ENCODE data around the gene EFHD1.

The EFHD1 gene

DNA sequence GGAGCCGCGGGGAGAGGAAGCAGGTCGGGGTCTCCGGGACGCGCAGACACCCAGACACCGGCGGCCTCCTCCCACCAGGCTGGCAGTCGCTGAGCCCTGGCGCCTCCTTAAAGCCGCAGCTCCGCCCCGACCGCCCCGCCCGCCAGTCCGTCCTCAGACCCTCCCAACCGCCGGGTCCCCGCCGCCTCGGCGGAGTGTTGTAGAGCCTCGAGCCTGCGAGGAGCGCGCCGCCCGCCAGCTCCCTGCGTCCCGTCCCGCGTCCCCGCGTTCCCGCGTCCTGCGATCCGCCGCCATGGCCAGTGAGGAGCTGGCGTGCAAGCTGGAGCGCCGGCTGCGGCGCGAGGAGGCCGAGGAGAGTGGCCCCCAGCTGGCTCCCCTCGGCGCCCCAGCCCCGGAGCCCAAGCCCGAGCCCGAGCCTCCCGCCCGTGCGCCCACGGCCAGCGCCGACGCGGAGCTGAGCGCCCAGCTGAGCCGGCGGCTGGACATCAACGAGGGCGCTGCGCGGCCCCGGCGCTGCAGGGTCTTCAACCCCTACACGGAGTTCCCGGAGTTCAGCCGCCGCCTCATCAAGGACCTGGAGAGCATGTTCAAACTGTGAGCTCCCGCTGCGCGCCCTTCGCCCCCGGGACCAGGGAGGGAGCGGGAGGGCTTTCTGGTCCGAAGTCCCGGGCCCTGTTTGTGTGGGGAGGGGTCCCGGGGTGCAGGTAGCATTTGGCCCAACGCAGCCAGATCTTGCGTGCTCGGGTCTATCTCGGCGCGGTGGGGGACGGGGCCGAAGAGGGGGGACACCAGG lies at the start of gene EFHD1:
EFHD1 (plus strand) TSS at position 192 of the 793 bp plus-strand sequence; CDS start at position 293, 101 bp downstream.
- peak; percentile 89 for DNase-seq

DNA sequence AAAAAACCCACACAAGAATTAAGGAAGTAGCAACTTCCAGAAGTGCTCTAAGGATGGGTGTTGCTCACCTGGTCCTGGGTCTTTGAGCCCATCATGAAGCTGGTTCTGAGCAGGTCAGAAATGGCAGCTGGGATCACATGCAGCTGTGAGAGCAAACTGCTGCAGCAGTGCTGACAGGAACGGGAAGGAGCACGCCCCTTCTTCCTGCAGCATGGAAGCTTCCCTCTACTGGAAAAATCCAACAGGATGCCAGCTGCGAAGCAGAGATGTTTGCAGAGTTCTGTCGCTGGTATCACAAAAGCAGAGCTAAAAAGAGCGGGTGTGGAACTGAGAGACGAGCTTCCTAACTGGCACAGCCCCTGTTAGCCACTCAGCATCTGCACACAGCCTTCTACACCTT lies 49.2 kb upstream of the EFHD1 start:
- no peak for DNase-seq

DNA sequence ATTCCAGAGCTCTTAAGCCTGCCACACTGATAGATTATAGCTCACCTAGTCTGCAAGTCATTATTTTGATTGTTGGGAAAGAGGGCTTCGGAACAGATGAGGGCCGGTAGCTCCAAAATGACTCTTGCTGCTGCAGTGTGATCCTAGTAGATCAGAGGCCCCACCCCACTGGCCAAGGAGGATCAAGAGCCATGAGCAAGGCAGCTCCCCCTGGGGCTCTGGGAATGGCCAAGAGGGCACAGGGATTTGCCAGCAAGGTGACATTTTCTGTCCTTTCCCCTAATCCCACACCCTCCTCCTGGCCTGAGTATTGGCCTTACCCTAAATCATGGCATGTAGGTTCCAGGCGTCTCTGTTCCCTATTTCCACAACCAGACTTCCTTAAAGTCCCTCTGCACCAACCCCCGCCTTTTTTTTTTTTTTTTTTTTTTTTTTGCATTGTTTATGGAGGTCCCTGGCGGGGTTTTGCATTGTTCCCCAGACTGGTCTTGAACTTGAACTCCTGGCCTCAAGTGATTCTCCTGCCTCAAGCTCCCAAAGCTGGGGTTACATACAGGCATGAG lies 46.4 kb upstream of the EFHD1 start:
- DNase-seq: no peak

- DNase-seq: no peak
Measured at GRCh38 chr2:232587512-232587911, 45.9 kb upstream of the EFHD1 start.

DNA sequence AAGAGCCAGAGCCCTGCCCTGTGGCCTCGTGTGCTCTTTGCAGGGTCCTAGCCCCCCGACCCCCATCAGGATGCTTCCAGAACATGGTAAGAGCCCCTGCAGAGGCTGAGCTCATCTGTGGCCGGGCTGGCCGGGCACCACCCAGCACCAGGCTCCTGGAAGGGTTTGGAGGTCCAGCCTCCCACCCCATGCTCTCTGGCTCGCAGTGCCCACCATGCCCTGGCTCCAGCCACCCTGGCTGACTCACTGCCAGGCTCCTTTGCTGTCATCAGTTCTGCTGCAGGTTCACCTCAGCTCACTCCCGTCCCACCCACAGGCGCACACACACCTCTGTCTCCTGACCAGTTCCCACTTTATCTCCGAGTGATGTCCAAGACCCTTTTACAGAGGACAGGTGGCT lies 45.4 kb upstream of the EFHD1 start:
- DNase-seq: no peak

- peak; percentile 60 for DNase-seq
Measured at GRCh38 chr2:232588680-232589585, 44.5 kb upstream of the EFHD1 start.

GRCh38 chr2:232592772-232593395 lies 40.5 kb upstream of the EFHD1 start:
- DNase-seq: no peak

DNA sequence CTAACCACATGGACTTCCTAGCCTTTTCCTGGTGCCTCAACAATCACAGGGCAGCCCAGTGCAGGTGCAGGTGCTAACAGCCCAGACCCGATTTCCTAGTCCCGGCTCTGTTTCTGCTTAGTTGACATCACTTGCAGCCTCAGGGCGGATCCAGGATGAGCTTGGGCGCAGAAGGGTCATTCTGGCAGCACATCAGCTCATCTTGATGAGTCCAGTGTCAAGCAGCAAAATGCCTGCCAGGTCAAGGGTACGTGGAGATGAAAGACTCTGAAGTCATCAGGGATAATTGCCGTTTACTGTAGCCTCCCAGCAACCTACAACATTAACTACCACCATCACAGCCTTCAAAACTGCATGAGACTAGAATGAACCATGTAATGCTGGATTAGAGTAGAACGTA lies 39.4 kb upstream of the EFHD1 start:
- no peak for DNase-seq

DNA sequence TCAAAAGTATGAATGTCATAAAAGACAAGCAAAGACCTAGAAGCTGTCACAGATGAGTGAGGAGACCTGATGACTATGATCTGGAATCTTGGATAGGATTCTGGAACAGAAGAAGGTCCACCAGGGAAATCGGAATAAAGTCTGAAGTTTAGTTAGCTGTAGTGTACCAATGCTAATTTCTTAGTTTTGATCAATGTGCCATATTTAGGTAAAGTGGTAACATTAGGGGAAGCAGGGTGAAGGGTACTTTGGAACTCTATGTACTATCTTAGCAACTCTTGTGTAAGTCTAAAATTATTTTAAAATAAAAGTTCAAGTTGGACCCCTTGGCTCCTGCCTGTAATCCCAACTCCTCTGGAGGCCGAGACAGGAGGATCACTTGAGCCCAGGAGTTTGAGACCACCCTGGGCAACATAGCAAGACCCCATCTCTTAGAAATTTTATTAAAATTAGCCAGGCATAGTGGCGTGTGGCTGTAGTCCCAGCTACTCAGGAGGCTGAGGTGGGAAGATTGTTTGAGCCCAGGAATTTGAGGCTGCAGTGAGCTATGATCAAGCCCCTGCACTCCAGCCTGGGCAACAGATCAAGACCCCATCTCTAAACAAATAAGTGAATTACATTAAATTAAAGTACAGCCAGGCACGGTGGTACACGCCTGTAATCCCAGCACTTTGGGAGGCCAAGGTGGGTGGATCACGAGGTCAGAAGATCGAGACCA lies 35.9 kb upstream of the EFHD1 start:
- no peak for DNase-seq

DNA sequence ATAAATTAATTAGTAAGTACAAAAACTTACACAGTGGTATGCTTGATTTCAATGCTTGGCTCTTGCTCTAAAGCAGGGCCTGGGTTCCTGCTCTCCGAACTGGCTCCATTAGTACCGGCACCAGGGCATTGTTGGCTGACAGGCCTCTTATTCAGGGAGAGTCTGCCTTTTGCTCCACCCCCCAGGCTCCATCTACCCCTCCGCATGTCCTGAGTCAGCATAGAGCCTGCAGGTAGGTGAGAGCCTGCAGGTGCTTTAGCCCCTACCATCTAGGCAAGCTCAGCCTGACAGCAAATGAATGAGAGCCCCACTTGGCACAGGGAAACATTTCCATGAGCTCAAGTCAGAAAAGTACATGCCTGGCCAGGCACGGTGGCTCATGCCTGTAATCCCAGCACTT lies 35.1 kb upstream of the EFHD1 start:
- DNase-seq: no peak

DNA sequence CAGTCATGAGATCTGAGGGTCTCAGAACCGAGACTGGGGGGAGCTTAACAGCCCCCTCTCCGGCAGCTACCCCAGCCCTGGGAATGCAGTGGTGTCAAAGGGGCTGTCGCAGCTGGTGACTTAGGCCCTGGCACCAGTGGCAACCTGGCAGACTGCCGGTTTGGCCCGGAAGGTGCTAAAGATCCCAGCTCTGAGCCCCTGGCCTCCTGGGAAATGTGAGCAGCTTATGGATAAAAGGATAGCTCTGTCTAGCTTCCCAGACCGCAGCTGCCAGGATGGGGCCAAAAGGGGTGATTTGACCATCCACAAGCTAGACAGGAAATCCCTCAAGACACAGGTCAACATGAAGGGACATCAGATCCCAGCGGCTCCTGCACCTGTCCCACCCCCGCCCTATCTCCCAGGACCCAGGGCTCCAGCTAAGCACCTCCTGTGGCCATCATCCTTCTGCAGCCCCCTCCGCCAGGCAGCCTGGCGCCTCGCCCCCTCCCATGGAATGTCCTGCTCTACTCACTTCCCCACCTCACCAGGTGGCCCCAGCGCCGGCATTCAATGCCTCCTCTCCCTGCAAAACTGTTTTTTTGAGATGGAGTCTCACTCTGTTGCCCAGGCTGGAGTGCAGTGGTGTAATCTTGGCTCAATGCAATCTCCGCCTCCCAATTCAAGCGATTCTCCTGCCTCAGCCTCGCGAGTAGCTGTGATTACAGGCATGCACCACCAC lies 33.2 kb upstream of the EFHD1 start:
- DNase-seq: no peak

GRCh38 chr2:232603283-232603682 lies 30.1 kb upstream of the EFHD1 start:
- DNase-seq: no peak

GRCh38 chr2:232604535-232604934 lies 28.9 kb upstream of the EFHD1 start:
- DNase-seq: no peak

GRCh38 chr2:232607011-232607410 lies 26.4 kb upstream of the EFHD1 start:
- no peak for DNase-seq

DNA sequence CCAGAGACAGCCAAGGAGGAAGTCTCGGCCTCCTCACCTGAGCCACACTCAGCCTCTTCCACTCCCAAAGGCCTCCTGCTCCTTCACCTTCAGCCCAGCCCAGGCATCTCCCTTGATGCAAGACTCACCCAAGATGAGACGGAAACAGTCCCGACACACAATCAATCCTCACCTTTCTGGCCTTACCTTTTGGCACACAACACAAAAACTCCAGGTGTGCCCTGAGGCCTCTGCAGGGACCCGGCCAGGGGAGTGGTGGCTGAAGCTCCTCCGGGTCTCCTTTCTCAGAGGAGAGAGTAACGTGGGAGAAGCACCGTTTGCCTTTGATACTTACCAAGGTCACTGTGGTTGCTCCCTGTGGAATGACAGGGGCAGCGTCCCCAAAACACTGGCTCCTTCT lies 23.8 kb upstream of the EFHD1 start:
- DNase-seq: no peak

DNA sequence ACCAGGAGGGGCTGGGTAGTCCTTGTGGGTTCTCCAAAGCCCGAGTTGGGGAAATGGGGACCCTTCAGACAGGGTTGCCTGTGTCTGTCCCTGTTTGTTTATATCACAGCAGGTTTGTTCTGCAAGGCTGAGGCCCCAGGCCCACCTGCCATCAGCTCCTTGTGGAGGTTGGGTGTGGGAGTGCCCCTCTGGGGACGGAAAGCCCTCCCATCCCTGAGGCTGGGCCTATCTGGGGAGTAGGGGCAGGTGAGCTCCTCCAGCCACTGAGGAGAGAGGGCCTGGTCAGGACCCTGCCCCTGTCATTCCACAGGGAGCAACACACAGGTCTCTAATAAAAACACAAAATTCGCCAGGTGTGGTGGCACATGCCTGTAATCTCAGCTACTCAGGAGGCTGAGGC lies 23.3 kb upstream of the EFHD1 start:
- no peak for DNase-seq

DNA sequence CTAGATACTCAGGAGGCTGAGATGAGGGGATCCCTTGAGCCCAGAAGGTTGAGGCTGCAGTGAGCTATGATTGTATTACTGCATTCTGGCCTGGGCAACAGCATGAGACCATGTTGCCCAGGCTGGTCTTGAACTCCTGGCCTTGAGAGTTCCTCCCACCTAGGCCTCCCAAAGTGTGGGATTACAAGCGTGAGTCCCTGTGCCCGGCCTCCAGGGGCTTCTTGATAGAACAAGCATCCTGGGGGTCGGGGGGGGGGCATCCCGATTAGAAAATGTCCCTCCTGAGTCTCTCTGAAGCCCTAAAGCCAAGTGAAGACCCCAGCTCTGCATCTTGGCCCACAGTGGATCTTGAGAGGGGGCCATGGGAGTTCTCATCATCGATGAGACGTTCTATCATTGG lies 22.3 kb upstream of the EFHD1 start:
- DNase-seq: no peak

DNA sequence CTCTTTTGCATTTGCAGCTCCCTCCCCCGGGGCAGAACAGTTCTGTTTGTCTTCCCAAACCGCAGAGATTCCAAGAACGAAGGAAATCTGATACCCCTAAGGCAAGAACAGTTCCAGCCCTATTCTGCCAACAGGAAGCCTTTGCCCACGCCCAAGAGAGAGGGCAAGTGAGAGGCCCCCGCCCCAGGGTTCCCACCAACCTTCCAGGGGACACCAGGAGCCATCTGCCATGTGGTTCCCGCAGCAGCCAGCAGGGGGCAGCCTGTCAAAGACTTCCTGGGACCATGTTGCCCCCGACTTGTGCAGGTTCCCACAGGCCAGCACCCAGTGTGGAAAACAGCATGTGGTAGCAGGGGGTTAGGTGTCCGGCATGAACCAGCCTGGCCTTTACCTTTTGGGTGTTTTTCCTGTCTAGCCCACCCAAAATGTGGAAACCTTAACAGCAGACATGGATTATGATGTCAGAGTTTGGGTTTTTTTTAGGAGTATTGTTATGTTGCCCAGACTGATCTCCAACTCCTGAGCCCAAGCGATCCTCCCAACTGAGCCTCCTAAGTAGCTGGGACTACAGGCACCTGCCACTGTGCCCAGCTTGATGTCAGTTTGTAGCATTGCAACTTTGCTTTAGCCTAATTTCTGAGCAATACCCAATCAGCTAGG lies 21.7 kb upstream of the EFHD1 start:
- peak; percentile 57 for DNase-seq

DNA sequence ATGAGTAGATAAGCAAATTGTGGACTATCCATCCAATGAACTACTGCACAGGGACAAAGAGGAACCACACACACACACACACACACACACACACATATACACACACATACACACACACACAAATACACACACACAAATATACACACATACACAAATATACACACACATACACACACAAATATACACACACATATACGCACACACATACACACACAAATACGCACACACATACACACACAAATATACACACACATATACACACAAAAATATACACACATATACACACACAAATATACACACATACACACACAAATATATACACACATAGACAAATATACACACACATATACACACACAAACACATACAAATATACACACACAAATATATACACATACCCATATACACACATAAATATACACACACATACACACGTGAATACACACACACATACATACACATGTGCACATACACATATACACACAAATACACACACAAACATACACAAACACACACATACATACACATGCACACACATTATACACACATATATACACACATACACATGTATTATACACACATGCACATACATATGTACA lies 19.8 kb upstream of the EFHD1 start:
- no peak for DNase-seq

DNA sequence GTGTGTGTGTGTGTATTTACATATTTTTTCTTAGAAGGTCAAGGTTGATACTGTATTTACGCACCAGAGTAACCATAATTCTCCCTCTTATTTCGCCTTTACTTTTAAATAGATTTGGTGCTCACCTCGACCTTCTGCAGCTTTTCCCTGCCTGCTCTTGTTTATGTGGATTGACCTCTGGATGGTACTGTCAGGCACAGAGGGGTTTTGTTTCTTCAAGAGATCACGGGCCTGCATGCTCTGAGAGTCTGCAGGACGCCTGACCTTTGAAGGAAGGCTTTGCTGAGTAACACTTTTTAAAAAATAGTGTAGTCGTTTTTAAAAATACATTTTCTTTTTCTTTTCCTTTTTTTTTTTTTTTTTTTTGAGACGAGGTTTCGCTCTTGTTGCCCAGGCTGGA lies 18.1 kb upstream of the EFHD1 start:
- no peak for DNase-seq

DNA sequence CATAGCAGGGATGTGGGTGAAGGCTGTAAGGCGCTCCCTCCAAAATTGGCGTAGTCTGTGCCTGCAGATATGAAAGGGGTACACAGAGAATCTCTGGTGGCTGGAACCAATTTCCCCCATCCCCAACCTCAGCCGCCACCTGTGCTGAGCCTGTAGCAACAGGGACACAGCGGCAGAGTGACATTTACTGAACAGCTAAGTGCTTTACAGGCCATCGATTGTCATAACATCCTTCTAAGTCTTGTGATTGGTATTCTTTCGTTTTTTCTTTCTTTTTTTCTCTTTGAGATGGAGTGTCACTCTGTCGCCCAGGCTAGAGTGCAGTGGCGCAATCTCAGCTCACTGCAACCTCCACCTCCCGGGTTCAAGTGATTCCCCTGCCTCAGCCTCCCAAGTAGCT lies 12.2 kb upstream of the EFHD1 start:
- DNase-seq: no peak
